Medulla oblongata (tissue), 1 donor: ENCODE data around the gene PHF24.

ENCODE experiments used
- DNase-seq: peaks from one replicate; pipeline ENCODE4 v3.0.0-alpha.2; 2015; ENCODE audit errors: extremely low spot score

Gene PHF24

GRCh38 chr9:34983209-34983608 lies 25.1 kb downstream of the PHF24 start:
- no peak for DNase-seq

- DNase-seq: no peak
These were observed 26.0 kb downstream of the PHF24 start for GRCh38 chr9:34984049-34984448.

GRCh38 chr9:34985311-34985899 lies 27.3 kb downstream of the PHF24 start:
- peak; percentile 76 for DNase-seq

- peak; percentile 83 for DNase-seq
These were observed 28.5 kb downstream of the PHF24 start for GRCh38 chr9:34986540-34987047.

- DNase-seq: no peak
These were observed 29.2 kb downstream of the PHF24 start for GRCh38 chr9:34987160-34987901.

GRCh38 chr9:34988218-34989002 lies 30.3 kb downstream of the PHF24 start:
- DNase-seq: peak; percentile 71

GRCh38 chr9:34989003-34989945 lies 31.2 kb downstream of the PHF24 start, which contains the start of gene DNAJB5:
Gene DNAJB5 (plus strand): TSS chr9:34989745. CDS start chr9:34990631, 886 bp downstream.
- peak; percentile 100 for DNase-seq

GRCh38 chr9:34989946-34990635 lies 32.0 kb downstream of the PHF24 start:
- DNase-seq: peak; percentile 72

- DNase-seq: no peak
These were observed 33.0 kb downstream of the PHF24 start for GRCh38 chr9:34990908-34991606.

- peak; percentile 53 for DNase-seq
These were observed 33.7 kb downstream of the PHF24 start for GRCh38 chr9:34991607-34992375.

- DNase-seq: peak; percentile 54
These were observed 34.4 kb downstream of the PHF24 start for GRCh38 chr9:34992376-34992951.

- DNase-seq: peak; percentile 62
These were observed 35.6 kb downstream of the PHF24 start for GRCh38 chr9:34993502-34994259.

GRCh38 chr9:34994260-34994899 lies 36.3 kb downstream of the PHF24 start:
- DNase-seq: peak; percentile 64

GRCh38 chr9:34994900-34995669 lies 37.0 kb downstream of the PHF24 start:
- DNase-seq: no peak

- no peak for DNase-seq
These were observed 37.6 kb downstream of the PHF24 start for GRCh38 chr9:34995670-34996060.

GRCh38 chr9:34996181-34996904 lies 38.3 kb downstream of the PHF24 start:
- DNase-seq: no peak
